Keratinocyte (primary cell): ENCODE results near the gene KMT2D.

ENCODE experiments used
- CTCF ChIP-seq, 3 experiments: IDR thresholded peaks in 1 of 3; conservative IDR thresholded peaks in 1 of 3; optimal IDR thresholded peaks in 1 of 3; 2 replicates in 2 of 3; 3 replicates in 1 of 3; pipeline versions ENCODE3 to v1.5.1; 2011; ENCODE audit warnings: low read length in 3 of 3, mild to moderate bottlenecking in 3 of 3, moderate library complexity in 2 of 3, control low read depth in 1 of 3, inconsistent platforms in 1 of 3; ENCODE audit not compliant: insufficient read depth in 2 of 3; ENCODE audit errors: extremely low read depth in 1 of 3
- EZH2 ChIP-seq: IDR thresholded peaks from one replicate; pipeline ENCODE4 v1.6.1; 2012; ENCODE audit warnings: inconsistent platforms, mild to moderate bottlenecking, low read length, moderate library complexity

GRCh38 chr12:49059045-49059298, 1.6 kb downstream of the KMT2D start:
- TF ChIP-seq CTCF (optimal IDR thresholded peaks at IDR 0.05 in 1 of 3, IDR thresholded peaks at IDR 0.05 in 1 of 3, conservative IDR thresholded peaks at IDR 0.05 in 1 of 3; ENCODE audit: extremely low read depth in 1 of 3, insufficient read depth in 2 of 3, low read length in 3 of 3) = no peak
- no peak for TF ChIP-seq EZH2
